ENCODE data around the gene DMPK. TPM values are rescaled to one million over a fixed set of nuclear protein-coding genes. Genes with fewer than 3 reads are reported as not detected.
"Not testable (repeated sequence)": the region's sequence is repeated elsewhere in the genome, so short reads cannot be mapped to it uniquely, and the experiment has no call there.

The DMPK gene
- total RNA-seq, 1 experiment from 2014 or later: 45.7 TPM

DNA sequence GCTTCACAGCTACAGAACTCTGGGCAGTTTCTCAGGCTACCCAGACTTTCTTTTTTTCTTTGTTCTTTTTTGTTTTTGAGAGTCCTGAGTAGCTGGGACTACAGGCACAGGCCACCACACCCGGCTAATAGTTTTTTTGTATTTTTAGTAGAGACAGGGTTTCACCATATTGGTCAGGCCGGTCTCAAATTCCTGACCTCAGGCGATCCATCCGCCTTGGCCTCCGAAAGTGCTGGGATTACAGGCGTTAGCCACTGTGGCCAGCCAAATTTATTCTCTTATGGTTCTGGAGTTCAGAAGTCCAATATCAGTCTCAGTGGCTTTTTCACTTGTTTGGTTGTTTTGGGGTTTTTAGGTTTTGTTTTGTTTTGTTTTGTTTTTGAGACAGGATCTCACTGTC, 36.7 kb downstream of the DMPK start:
- no peak for DNase-seq (ENCODE audit: low spot score)

- no peak for DNase-seq (ENCODE audit: low spot score)
Measured at GRCh38 chr19:45742969-45743368, 39.3 kb downstream of the DMPK start.

DNA sequence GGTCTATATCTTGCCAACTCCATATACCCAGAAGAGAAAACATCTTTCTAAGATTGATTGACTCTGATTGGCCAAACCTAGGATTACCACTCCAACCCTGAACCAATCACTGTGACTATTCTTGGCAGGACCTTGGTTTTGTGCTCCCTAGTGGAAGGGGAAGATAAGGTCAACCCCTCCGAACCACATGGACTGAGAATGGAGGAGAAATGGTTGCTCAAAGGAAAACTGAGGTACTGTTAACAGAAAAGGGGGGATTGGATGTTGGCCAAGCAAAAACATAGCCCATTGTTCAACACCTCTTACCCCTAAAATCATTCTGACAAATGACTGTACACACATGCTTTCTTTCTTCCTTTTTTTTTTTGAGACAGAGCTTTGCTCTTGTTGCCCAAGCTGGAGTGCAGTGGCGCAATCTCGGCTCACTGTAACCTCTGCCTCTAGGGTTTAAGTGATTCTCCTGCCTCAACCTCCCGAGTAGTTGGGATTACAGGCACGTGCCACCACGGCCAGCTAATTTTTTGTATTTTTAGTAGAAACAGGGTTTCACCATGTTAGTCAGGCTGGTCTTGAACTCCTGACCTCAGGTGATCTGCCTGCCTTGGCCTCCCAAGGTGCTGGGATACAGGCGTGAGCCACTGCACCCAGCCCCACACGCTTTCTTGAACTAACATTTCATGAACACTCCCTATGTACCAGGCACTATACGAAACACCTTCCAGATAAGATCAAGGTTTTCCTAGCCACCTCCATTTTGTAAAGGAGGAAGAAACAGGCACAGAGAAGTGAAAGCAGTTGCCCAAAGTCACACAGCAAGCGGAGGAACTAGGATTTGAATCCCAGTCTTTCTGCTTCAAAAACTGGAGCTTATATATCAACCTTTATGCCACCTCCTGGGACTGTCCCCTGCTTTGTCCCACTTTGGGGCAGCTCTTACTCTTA, 42.5 kb downstream of the DMPK start:
- no peak for DNase-seq (ENCODE audit: low spot score)

GRCh38 chr19:45733160-45733810, 49.0 kb downstream of the DMPK start, which contains the start of gene MEIOSIN:
Gene MEIOSIN (plus strand): TSS chr19:45733439. CDS start chr19:45735377, 1,938 bp downstream.
- no peak for DNase-seq (ENCODE audit: low spot score)

GRCh38 chr19:45730368-45731288, 51.7 kb downstream of the DMPK start, which contains the start of gene FBXO46:
Gene FBXO46 (minus strand): TSS chr19:45730896. CDS start chr19:45713495, 17,401 bp downstream.
- DNase-seq (ENCODE audit: low spot score): peak; percentile 99

DNA sequence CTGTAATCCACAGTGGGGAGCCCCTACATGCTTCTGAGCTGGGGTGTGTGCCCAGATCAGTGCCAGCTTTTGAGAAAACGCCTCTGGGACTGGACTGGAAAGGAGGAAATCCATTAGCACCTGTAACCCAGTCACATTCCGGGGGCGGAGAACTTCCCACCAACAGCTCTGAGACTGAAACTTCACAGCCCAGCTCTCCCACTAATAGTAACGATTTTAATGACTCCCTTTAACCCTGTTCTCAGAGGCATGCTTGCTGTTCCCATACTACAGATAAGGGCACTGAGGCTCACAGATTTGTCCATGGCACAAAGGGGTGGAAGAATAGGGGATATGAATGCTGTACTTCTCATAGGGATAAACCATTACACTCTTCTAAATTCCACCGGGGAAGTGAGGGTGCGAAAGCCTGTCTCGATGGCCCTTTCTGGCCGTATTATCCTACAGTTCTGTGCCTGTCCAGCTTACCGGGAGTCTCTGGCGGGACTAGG, 52.4 kb downstream of the DMPK start:
- peak; percentile 60 for DNase-seq (ENCODE audit: low spot score)

DNA sequence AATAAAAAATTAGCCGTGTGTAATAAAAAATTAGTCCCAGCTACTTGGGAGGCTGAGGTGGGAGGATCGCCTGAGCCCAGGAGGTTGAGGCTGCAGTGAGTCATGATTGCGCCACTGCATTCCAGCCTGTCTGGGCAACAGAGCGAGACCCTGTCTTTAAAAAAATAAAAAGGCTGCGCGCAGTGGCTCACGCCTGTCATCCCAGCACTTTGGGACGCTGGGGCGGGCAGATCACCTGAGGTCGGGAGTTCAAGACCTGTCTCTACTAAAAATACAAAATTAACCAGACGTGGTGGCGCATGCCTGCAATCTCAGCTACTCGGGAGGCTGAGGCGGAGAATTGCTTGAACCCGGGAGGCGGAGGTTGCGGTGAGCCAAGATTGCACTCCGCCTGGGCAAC, 53.6 kb downstream of the DMPK start:
- not testable (repeated sequence) for DNase-seq (ENCODE audit: low spot score)

GRCh38 chr19:45720065-45720464, 62.2 kb downstream of the DMPK start:
- DNase-seq (ENCODE audit: low spot score): not testable (repeated sequence)

Other genes with a start within 250 kb of the DMPK start
- 20.5 and 23.0 TPM in 2 replicates for gene OPA3, start 197.7 kb downstream of the DMPK start, total RNA-seq (2014; rRNA removed; shearing (Covaris generic))
- gene GPR4, start 180.3 kb downstream of the DMPK start, total RNA-seq (2014; rRNA removed; shearing (Covaris generic)): not detected in 2 replicates
- 38.2 and 39.5 TPM in 2 replicates for gene EML2, start 143.1 kb downstream of the DMPK start, total RNA-seq (2014; rRNA removed; shearing (Covaris generic))
- gene GIPR, start 114.3 kb downstream of the DMPK start, total RNA-seq (2014; rRNA removed; shearing (Covaris generic)): 4.3 and 5.1 TPM in 2 replicates
- gene SNRPD2, start 90.5 kb downstream of the DMPK start, total RNA-seq (2014; rRNA removed; shearing (Covaris generic)): 802 and 867 TPM in 2 replicates
- gene QPCTL, start 89.8 kb downstream of the DMPK start, total RNA-seq (2014; rRNA removed; shearing (Covaris generic)): 34.7 and 36.4 TPM in 2 replicates
- gene FBXO46, start 51.6 kb downstream of the DMPK start, total RNA-seq (2014; rRNA removed; shearing (Covaris generic)): 44.4 and 57.6 TPM in 2 replicates
- not detected in 2 replicates for gene MEIOSIN, start 49.1 kb downstream of the DMPK start, total RNA-seq (2014; rRNA removed; shearing (Covaris generic))
- 26.8 and 28.6 TPM in 2 replicates for gene SIX5, start 13.2 kb downstream of the DMPK start, total RNA-seq (2014; rRNA removed; shearing (Covaris generic))
- gene DMWD, start 10.4 kb upstream of the DMPK start, total RNA-seq (2014; rRNA removed; shearing (Covaris generic)): 102 and 108 TPM in 2 replicates
- gene RSPH6A, start 32.8 kb upstream of the DMPK start, total RNA-seq (2014; rRNA removed; shearing (Covaris generic)): not detected in 2 replicates
- gene SYMPK, start 80.7 kb upstream of the DMPK start, total RNA-seq (2014; rRNA removed; shearing (Covaris generic)): 114 and 117 TPM in 2 replicates
- 6.1 and 10.7 TPM in 2 replicates for gene FOXA3, start 81.8 kb upstream of the DMPK start, total RNA-seq (2014; rRNA removed; shearing (Covaris generic))
- 119 and 125 TPM in 2 replicates for gene IRF2BP1, start 103.7 kb upstream of the DMPK start, total RNA-seq (2014; rRNA removed; shearing (Covaris generic))
- 8.5 and 10.2 TPM in 2 replicates for gene MYPOP, start 120.1 kb upstream of the DMPK start, total RNA-seq (2014; rRNA removed; shearing (Covaris generic))
- not detected in 2 replicates for gene NANOS2, start 132.3 kb upstream of the DMPK start, total RNA-seq (2014; rRNA removed; shearing (Covaris generic))
- gene NOVA2, start 191.4 kb upstream of the DMPK start, total RNA-seq (2014; rRNA removed; shearing (Covaris generic)): not detected in 2 replicates
- gene CCDC61, start 213.0 kb upstream of the DMPK start, total RNA-seq (2014; rRNA removed; shearing (Covaris generic)): 20.3 and 24.4 TPM in 2 replicates
- not detected in 2 replicates for gene PGLYRP1, start 240.6 kb upstream of the DMPK start, total RNA-seq (2014; rRNA removed; shearing (Covaris generic))